CD4-positive, alpha-beta T cell treated with Interferon gamma for 1 hour (primary cell): ENCODE results near the gene REM1.

Experiments used
- DNase-seq: peaks from one replicate; pipeline ENCODE4 v3.0.0-alpha.2; 2020

The REM1 gene

GRCh38 chr20:31485450-31486339 lies 10.6 kb downstream of the REM1 start:
- no peak for DNase-seq

- no peak for DNase-seq
Observed at GRCh38 chr20:31488115-31488514, 13.0 kb downstream of the REM1 start.

GRCh38 chr20:31489152-31489551 lies 14.1 kb downstream of the REM1 start:
- no peak for DNase-seq

GRCh38 chr20:31490752-31491151 lies 15.7 kb downstream of the REM1 start:
- DNase-seq: no peak

GRCh38 chr20:31494131-31494530 lies 19.0 kb downstream of the REM1 start:
- no peak for DNase-seq

GRCh38 chr20:31496761-31497295 lies 21.7 kb downstream of the REM1 start:
- DNase-seq: no peak

GRCh38 chr20:31497838-31498540 lies 22.9 kb downstream of the REM1 start:
- DNase-seq: no peak

GRCh38 chr20:31500527-31500926 lies 25.4 kb downstream of the REM1 start:
- no peak for DNase-seq

- peak; percentile 68 for DNase-seq
Observed at GRCh38 chr20:31502884-31503673, 28.0 kb downstream of the REM1 start.

GRCh38 chr20:31505903-31506302 lies 30.8 kb downstream of the REM1 start:
- no peak for DNase-seq

GRCh38 chr20:31508517-31509244 lies 33.6 kb downstream of the REM1 start:
- no peak for DNase-seq

GRCh38 chr20:31514154-31515071 lies 39.3 kb downstream of the REM1 start, which contains the start of gene HM13:
HM13 (plus strand) TSS chr20:31514442; CDS start chr20:31514552, 110 bp downstream.
- peak; percentile 87 for DNase-seq

GRCh38 chr20:31515072-31515774 lies 40.1 kb downstream of the REM1 start:
- DNase-seq: no peak

- DNase-seq: no peak
Observed at GRCh38 chr20:31515775-31516107, 40.7 kb downstream of the REM1 start.

GRCh38 chr20:31516166-31516565 lies 41.1 kb downstream of the REM1 start:
- DNase-seq: no peak

GRCh38 chr20:31516651-31517050 lies 41.6 kb downstream of the REM1 start:
- no peak for DNase-seq

GRCh38 chr20:31517373-31517772 lies 42.3 kb downstream of the REM1 start:
- DNase-seq: no peak

- peak; percentile 18 for DNase-seq
Observed at GRCh38 chr20:31521267-31521666, 46.2 kb downstream of the REM1 start.

- no peak for DNase-seq
Observed at GRCh38 chr20:31522731-31523130, 47.6 kb downstream of the REM1 start.
